NT2/D1 (cell line): Measurements from ENCODE around the gene ALMS1.

Experiments used
- YY1 ChIP-seq: IDR thresholded peaks from 2 replicates; pipeline ENCODE4 v1.6.1; 2011; ENCODE audit not compliant: insufficient read length, insufficient read depth
- ZNF274 ChIP-seq: IDR thresholded peaks from 2 replicates; pipeline ENCODE4 v1.6.1; 2011; ENCODE audit warnings: mild to moderate bottlenecking, low read depth, low read length

- TF ChIP-seq ZNF274 (no peak), YY1 (no peak)
Observed at GRCh38 chr2:73343992-73344391, 41.6 kb upstream of the ALMS1 start.
